ENCODE measurements around the gene SPTLC1.

DNA sequence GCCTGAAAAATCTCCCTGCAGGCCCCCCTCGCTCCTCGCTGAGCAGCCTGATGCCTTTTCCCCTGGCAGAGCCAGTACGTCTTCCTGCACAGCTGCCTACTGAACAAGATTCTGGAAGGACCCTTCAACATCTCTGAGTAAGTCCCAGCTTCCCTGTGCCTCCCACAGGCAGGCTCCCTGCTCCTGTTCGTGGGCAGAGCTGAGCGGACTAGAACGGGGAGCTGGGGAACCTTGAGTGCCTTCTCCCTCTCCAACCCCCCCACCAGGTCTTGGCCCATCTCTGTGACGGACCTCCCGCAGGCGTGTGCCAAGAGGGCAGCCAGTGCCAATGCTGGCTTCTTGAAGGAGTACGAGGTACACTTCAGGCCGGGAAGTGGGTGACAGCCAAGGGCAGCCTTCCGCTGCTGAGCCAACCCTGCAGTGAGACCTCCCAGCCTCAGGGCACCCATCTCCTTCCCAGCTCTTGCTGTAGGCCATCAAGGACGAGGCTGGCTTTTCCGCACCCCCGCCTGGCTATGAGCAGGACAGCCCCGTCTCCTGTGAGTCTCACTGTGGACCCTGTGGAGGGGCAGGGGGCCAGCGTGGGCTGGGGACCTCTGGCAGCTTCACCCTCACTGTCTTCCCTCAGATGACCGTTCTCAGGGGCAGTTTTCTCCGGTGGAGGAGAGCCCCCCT is 21.1 kb upstream of the SPTLC1 start:
- no peak for TF ChIP-seq POLR2A (IDR thresholded peaks at IDR 0.05)
- TF ChIP-seq, protein P1, sequence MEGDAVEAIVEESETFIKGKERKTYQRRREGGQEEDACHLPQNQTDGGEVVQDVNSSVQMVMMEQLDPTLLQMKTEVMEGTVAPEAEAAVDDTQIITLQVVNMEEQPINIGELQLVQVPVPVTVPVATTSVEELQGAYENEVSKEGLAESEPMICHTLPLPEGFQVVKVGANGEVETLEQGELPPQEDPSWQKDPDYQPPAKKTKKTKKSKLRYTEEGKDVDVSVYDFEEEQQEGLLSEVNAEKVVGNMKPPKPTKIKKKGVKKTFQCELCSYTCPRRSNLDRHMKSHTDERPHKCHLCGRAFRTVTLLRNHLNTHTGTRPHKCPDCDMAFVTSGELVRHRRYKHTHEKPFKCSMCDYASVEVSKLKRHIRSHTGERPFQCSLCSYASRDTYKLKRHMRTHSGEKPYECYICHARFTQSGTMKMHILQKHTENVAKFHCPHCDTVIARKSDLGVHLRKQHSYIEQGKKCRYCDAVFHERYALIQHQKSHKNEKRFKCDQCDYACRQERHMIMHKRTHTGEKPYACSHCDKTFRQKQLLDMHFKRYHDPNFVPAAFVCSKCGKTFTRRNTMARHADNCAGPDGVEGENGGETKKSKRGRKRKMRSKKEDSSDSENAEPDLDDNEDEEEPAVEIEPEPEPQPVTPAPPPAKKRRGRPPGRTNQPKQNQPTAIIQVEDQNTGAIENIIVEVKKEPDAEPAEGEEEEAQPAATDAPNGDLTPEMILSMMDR (IDR thresholded peaks at IDR 0.05) = no peak

Data from testis (tissue), 2 donors.